Nephron (organoid): ENCODE data around the gene TXLNG.

Experiments used
- H3K27ac Mint-ChIP-seq, 3 experiments: 2 replicates each; pipeline ENCODE4 v1.8.0; 2020; ENCODE audit warnings: mixed read lengths in 3 of 3, mild to moderate bottlenecking in 2 of 3, moderate library complexity in 1 of 3
- H3K27me3 Mint-ChIP-seq: 2 replicates; pipeline ENCODE4 v1.8.0; 2021; ENCODE audit warnings: low read depth, mild to moderate bottlenecking, moderate library complexity, mixed read lengths
- H3K36me3 Mint-ChIP-seq: 2 replicates; pipeline ENCODE4 v1.8.0; 2020; ENCODE audit warnings: low read depth, mixed read lengths
- H3K4me1 Mint-ChIP-seq: 2 replicates; pipeline ENCODE4 v1.8.0; 2020; ENCODE audit warnings: mixed read lengths
- H3K4me3 Mint-ChIP-seq, 3 experiments: 2 replicates each; pipeline ENCODE4 v1.8.0; 2020; ENCODE audit warnings: mild to moderate bottlenecking in 3 of 3, mixed read lengths in 3 of 3, moderate library complexity in 2 of 3
- H3K9me3 Mint-ChIP-seq: 2 replicates; pipeline ENCODE4 v1.8.0; 2020; ENCODE audit warnings: mixed read lengths
- TF ChIP-seq, protein P1 (sequence below), 3 experiments: fragments of 200-600 bp; sonication (generic); IDR thresholded peaks; one replicate each; pipeline ENCODE4 v1.5.0; 2021; ENCODE audit warnings: antibody characterized with exemption in 3 of 3; ENCODE audit not compliant: unreplicated experiment in 3 of 3

The TXLNG gene

DNA sequence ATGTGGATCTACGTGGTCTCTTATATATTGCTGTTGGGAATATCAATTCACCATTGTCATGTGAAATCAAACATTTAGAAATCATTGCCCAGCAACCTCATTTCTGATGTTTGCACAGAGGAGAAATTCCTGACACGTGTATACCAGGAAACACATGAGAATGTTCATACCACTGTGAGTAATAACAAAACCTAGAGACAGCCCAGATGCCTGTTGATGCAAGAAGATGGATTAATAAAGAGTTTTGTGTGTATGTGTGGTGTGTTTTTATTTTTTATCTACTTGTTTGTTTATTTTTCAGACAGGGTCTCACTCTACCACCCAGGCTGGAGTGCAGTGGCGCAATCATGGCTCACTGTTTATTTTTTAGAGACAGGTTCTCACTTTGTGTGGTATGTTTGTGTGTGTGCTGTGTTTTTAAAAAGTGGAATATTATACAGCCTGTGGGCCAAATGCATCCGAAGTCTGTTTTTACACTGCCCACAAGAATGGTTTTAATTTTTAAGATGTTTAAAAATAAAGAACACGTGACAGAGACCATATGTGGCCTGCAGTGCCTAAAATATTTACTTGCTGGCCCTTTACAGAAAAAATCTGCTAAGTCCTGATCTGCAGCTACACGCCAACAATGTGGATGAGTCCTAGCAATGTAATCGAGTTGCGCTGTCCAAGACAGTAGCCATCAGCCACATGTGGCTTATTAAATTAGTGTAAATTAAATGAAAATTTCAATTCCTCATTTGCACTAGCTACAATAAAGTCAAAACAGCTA lies 39.2 kb downstream of the TXLNG start:
- Mint-ChIP-seq H3K4me3 (no peak overlapping the region), H3K27ac (no peak overlapping the region), H3K27me3 (no peaks in the 10 kb centered on the region), H3K36me3 (peaks cover 35% of the 10 kb centered on the region), H3K4me1 (peaks cover 25% of the 10 kb centered on the region), H3K9me3 (no peaks in the 10 kb centered on the region)
- TF ChIP-seq, protein P1, sequence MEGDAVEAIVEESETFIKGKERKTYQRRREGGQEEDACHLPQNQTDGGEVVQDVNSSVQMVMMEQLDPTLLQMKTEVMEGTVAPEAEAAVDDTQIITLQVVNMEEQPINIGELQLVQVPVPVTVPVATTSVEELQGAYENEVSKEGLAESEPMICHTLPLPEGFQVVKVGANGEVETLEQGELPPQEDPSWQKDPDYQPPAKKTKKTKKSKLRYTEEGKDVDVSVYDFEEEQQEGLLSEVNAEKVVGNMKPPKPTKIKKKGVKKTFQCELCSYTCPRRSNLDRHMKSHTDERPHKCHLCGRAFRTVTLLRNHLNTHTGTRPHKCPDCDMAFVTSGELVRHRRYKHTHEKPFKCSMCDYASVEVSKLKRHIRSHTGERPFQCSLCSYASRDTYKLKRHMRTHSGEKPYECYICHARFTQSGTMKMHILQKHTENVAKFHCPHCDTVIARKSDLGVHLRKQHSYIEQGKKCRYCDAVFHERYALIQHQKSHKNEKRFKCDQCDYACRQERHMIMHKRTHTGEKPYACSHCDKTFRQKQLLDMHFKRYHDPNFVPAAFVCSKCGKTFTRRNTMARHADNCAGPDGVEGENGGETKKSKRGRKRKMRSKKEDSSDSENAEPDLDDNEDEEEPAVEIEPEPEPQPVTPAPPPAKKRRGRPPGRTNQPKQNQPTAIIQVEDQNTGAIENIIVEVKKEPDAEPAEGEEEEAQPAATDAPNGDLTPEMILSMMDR (IDR thresholded peaks at IDR 0.05; ENCODE audit: unreplicated experiment in 3 of 3): no peak

DNA sequence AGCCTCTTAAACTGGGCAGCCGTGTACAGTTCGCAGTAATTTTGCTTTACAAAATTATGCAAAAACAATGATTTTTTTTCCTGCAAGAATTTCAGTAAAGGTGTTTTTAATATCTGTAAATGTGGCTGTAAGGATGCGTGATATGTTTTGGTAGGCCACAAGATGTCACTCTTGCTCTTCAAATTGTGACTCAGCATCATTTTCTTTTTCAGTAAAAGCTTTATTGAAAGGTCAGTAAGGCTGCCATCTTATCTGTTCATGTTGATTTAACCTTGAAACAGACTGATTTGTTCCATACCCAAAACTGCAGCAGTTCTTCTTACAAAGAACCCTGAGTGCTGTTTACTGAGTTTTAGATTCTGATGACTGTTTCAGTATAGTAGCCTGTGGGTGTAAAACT lies 39.9 kb downstream of the TXLNG start:
- Mint-ChIP-seq H3K27me3 (no peaks in the 10 kb centered on the region), H3K27ac (peak overlapping the region in 2 of 3 experiments; percentile 33 to 67), H3K4me3 (no peak overlapping the region), H3K36me3 (peaks cover 29% of the 10 kb centered on the region), H3K9me3 (no peaks in the 10 kb centered on the region), H3K4me1 (peaks cover 25% of the 10 kb centered on the region)
- TF ChIP-seq, protein P1 (IDR thresholded peaks at IDR 0.05; ENCODE audit: unreplicated experiment in 3 of 3): peak; percentile 70 to 79 (median 78)

DNA sequence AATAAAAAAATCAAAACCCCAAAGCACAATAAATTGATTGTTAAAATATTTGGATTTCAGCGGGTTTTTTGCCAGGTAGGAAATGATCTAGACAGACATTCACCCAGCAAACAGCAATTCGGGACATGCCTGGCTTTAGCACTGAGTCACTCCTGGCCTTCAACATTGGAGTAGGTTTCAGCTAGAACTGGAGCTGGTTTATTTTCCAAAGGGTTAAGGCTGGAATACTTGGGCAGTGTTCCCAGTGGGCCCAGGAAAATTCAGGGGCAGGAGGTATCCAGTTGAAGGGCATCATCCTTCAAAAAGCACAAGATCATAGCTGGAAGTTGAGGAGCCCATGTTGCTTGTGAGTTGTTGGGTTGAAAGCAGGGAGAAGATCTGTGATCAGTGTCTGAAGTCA lies 41.0 kb downstream of the TXLNG start:
- TF ChIP-seq, protein P1 (IDR thresholded peaks at IDR 0.05; ENCODE audit: unreplicated experiment in 3 of 3): no peak
- Mint-ChIP-seq H3K27ac (peak overlapping the region; percentile 61 to 97 (median 94)), H3K4me1 (peaks cover 28% of the 10 kb centered on the region)

DNA sequence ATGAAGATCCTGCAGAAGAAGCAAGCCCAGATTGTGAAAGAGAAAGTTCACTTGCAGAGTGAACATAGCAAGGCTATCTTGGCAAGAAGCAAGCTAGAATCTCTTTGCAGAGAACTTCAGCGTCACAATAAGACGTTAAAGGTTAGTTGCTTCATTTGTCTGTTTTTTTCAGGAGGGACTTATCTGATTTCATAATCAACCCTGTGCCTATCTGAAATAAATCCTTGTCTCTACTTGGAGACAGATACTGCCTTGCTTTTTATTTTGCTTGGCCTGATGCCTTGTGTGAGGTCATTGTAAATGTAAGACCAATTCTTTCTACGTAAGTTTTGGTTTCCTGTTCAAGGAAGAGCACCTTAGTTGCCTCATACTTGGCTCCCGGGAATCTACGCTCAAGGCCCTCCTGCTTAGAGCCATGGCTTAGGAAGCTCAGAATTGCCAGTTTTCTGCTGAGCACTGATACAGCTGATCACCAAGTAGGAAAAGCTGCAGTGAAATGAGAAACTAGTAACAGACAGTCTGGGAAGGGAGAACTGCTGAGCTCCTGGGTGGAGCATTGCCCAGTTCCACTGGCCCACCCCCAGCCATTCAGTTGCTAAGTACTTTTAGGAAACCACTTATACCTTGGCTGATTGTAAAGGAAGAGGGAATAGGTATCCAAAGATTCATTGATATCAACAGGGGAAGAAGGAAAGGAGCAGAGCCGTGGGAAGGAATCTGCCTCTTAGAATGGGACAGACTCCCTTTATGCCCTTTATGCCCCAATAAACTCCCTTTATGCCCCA lies 42.0 kb downstream of the TXLNG start:
- H3K27ac Mint-ChIP-seq: peak overlapping the region; percentile 91 to 97 (median 94)
- H3K4me3 Mint-ChIP-seq: peak overlapping the region in 1 of 3 experiments; percentile 42
- no peaks in the 10 kb centered on the region for H3K27me3 Mint-ChIP-seq
- peaks cover 33% of the 10 kb centered on the region for H3K4me1 Mint-ChIP-seq
- H3K36me3 Mint-ChIP-seq: peaks cover 33% of the 10 kb centered on the region
- TF ChIP-seq, protein P1 (IDR thresholded peaks at IDR 0.05; ENCODE audit: unreplicated experiment in 3 of 3): no peak
- no peaks in the 10 kb centered on the region for H3K9me3 Mint-ChIP-seq

More for the DNA sequence above, 41.0 kb downstream of the TXLNG start:
- H3K36me3 Mint-ChIP-seq: peaks cover 31% of the 10 kb centered on the region
- no peaks in the 10 kb centered on the region for H3K9me3 Mint-ChIP-seq
- no peak overlapping the region for H3K4me3 Mint-ChIP-seq
- no peaks in the 10 kb centered on the region for H3K27me3 Mint-ChIP-seq

DNA sequence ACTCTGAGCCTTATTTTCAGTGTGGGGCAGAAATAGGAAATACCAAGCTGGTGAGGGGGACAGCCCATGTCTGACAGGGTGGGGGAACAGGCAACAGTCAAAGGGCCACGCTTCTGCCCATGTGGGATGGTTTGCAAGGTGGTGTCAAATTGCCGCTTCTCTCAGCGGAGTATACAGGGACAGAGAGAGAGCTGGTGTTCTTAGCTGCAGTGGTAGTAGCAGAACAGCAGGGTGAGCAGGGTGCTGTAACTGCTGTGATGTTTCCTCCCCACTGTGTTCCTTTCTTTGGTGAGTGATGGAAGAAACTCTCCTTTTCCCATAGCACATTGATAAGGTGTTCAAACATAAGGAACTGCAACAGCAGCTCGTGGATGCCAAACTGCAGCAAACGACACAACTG lies 46.0 kb downstream of the TXLNG start:
- no peak overlapping the region for H3K4me3 Mint-ChIP-seq
- TF ChIP-seq, protein P1 (IDR thresholded peaks at IDR 0.05; ENCODE audit: unreplicated experiment in 3 of 3): no peak
- peak overlapping the region in 2 of 3 experiments; percentile 4 to 6 for H3K27ac Mint-ChIP-seq
- peaks cover 64% of the 10 kb centered on the region for H3K36me3 Mint-ChIP-seq
- peaks cover 31% of the 10 kb centered on the region for H3K4me1 Mint-ChIP-seq
- H3K27me3 Mint-ChIP-seq: no peaks in the 10 kb centered on the region
- no peaks in the 10 kb centered on the region for H3K9me3 Mint-ChIP-seq
